ENCODE results near the gene FOXP4. TPM values are rescaled to one million over a fixed set of nuclear protein-coding genes. Genes with fewer than 3 reads are reported as not detected.
A peak's percentile ranks its signal among the peaks of the same experiment; 100 is the strongest.

Gene FOXP4
- total RNA-seq, 2 donors from 2014 or later, result 8.6 to 10.5 TPM

- ATAC-seq, result no peak
- TF ChIP-seq POLR2A (IDR thresholded peaks at IDR 0.05) (no peak), CTCF (IDR thresholded peaks at IDR 0.05) (no peak)
These were observed 7.5 kb upstream of the FOXP4 start for GRCh38 chr6:41538556-41539182.

GRCh38 chr6:41539204-41539603, 7.0 kb upstream of the FOXP4 start:
- no peaks in the 10 kb centered on the region for H3K9me3 ChIP-seq
- DNase-seq (no peak), ATAC-seq (no peak)
- peaks cover 17% of the 10 kb centered on the region for H3K4me1 ChIP-seq
- no peak overlapping the region for H3K4me3 ChIP-seq
- H3K36me3 ChIP-seq (replicated peaks in 1 of 2; ENCODE audit: insufficient read depth in 1 of 2, low read depth in 2 of 2), result no peaks in the 10 kb centered on the region
- no peak for TF ChIP-seq POLR2A (IDR thresholded peaks at IDR 0.05)
- no peaks in the 10 kb centered on the region for H3K27me3 ChIP-seq
- intact Hi-C loops (cut with DNase I), result no loop called here
- no peak overlapping the region for H3K27ac ChIP-seq

More at GRCh38 chr6:41538556-41539182, 7.5 kb upstream of the FOXP4 start:
- Histone ChIP-seq H3K4me1 (peaks cover 17% of the 10 kb centered on the region), H3K36me3 (replicated peaks in 1 of 2; ENCODE audit: insufficient read depth in 1 of 2, low read depth in 2 of 2) (no peaks in the 10 kb centered on the region), H3K9me3 (no peaks in the 10 kb centered on the region), H3K27ac (no peak overlapping the region), H3K4me3 (no peak overlapping the region), H3K27me3 (no peaks in the 10 kb centered on the region)
- peak in 1 of 4 donors; percentile 41 for DNase-seq
- intact Hi-C loops (cut with DNase I), result no loop called here
- 86 to 95% methylated on average over 2 of the region's 2 CpGs for WGBS, 2 donors

- intact Hi-C loops (cut with DNase I), result loop anchor here (5.0 kb wide), 1 partner anchor 46 kb away; no protein-coding TSS in a partner anchor
- Histone ChIP-seq H3K4me1 (peaks cover 27% of the 10 kb centered on the region), H3K36me3 (replicated peaks in 1 of 2; ENCODE audit: insufficient read depth in 1 of 2, low read depth in 2 of 2) (no peaks in the 10 kb centered on the region), H3K4me3 (no peak overlapping the region), H3K27me3 (no peaks in the 10 kb centered on the region), H3K9me3 (no peaks in the 10 kb centered on the region), H3K27ac (no peak overlapping the region)
- ATAC-seq (no peak), DNase-seq (no peak)
- 86 to 89% methylated on average over 2 of the region's 2 CpGs for WGBS, 2 donors
- no peak for TF ChIP-seq POLR2A (IDR thresholded peaks at IDR 0.05)
- no peak for TF ChIP-seq CTCF (IDR thresholded peaks at IDR 0.05)
These were observed 4.8 kb upstream of the FOXP4 start for GRCh38 chr6:41541364-41541763.

GRCh38 chr6:41543087-41543486, 3.1 kb upstream of the FOXP4 start:
- no peak overlapping the region for H3K27ac ChIP-seq
- H3K4me1 ChIP-seq, result peaks cover 15% of the 10 kb centered on the region
- 79 to 80% methylated on average over 5 of the region's 5 CpGs for WGBS, 2 donors
- no peaks in the 10 kb centered on the region for H3K9me3 ChIP-seq
- H3K36me3 ChIP-seq (replicated peaks in 1 of 2; ENCODE audit: insufficient read depth in 1 of 2, low read depth in 2 of 2), result no peaks in the 10 kb centered on the region
- TF ChIP-seq CTCF (IDR thresholded peaks at IDR 0.05), result no peak
- no peak for TF ChIP-seq POLR2A (IDR thresholded peaks at IDR 0.05)
- intact Hi-C loops (cut with DNase I), result loop anchor here (5.0 kb wide), 1 partner anchor 44 kb away; no protein-coding TSS in a partner anchor
- DNase-seq (no peak), ATAC-seq (no peak)
- H3K27me3 ChIP-seq, result no peaks in the 10 kb centered on the region
- no peak overlapping the region for H3K4me3 ChIP-seq

GRCh38 chr6:41545247-41545702, 906 bp upstream of the FOXP4 start:
- WGBS, 2 donors, result 5 to 12% methylated on average over 14 to 15 of the region's 15 CpGs
- DNase-seq (no peak), ATAC-seq (no peak)
- Histone ChIP-seq H3K36me3 (replicated peaks in 1 of 2; ENCODE audit: insufficient read depth in 1 of 2, low read depth in 2 of 2) (no peaks in the 10 kb centered on the region), H3K4me3 (peak overlapping the region in 1 of 2 donors; percentile 17), H3K9me3 (no peaks in the 10 kb centered on the region), H3K4me1 (peaks cover 35% of the 10 kb centered on the region), H3K27me3 (no peaks in the 10 kb centered on the region), H3K27ac (peak overlapping the region in 3 of 4 donors; percentile 55 to 88 (median 81))
- intact Hi-C loops (cut with DNase I), result no loop called here
- TF ChIP-seq CTCF (IDR thresholded peaks at IDR 0.05) (no peak), POLR2A (IDR thresholded peaks at IDR 0.05) (no peak)

All from body of pancreas (tissue), 4 donors.